COLO829 (cell line): ENCODE measurements around the gene SYT1.
"Not testable (repeated sequence)": the region's sequence is repeated elsewhere in the genome, so short reads cannot be mapped to it uniquely, and the experiment has no call there.

Experiments used
- DNase-seq: peaks from one replicate; pipeline ENCODE4 v3.0.0; 2012; ENCODE audit warnings: low spot score

SYT1 gene

GRCh38 chr12:78966926-78967325 is 102.4 kb downstream of the SYT1 start:
- DNase-seq, result no peak

DNA sequence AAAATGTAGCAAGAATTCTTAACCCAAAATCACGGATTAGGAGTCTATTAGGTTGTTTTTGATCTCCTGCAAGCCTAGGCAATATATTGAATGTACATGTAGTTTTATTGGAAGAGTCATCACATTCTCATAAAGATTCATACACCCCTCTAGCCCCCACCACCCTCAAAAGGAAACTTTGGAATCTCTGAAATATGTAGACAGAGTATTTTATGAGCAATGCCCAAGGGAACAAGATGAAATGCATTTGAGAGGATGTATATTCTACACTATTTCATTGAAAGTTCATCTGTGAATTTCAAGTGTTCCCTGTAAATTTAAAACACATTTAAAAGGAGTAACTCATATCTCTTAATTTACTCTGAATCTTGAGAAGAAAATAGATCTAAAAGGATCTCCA is 103.7 kb downstream of the SYT1 start:
- DNase-seq, result no peak

DNA sequence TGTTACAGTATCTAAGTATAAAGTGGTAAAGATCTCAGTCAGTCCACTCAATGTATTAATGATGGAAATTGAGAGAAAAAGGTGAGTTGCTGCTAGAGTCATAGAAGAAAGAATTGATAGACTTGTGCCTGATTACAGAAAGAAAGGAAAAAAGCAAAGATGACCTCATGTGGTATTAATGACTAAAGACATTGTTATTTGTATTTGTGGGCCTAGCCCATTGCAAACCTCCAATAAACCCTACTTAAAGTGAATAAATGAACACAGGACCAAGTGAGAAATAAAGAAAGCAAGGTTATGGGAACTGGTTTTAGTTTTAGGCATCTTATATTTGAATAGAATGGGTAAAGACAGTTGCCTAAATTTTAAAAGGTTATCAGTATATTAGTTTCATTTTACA is 105.5 kb downstream of the SYT1 start:
- DNase-seq, result no peak

- DNase-seq, result no peak
Observed at GRCh38 chr12:78977304-78977867, 112.8 kb downstream of the SYT1 start.

DNA sequence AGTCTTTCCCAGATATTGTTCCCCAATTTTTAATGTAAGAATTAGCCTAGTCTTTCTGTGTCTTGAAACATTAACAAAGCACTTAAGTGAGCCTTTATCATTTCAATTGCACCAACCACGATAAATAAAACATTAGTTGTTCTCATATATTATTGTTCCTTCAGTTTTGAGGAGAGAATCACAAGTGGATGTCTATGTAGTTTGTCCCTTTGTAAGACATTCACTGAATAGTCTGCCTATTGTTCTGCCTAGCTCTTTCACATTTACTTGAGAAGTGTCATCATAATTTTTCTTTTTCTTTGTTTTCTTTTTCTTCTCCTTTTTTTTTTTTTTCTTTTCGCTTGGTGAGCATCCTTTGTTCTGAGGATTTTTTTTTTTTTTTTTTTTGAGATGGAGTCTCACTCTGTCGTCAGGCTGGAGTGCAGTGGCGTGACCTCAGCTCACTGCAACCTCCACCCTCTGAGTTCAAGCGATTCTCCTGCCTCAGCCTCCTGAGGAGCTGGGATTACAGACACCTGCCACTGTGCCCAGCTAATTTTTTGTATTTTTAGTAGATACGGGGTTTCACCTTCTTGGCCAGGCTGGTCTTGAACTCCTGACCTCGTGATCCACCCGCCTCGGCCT is 129.7 kb downstream of the SYT1 start:
- DNase-seq, result no peak

GRCh38 chr12:79000501-79000900 is 135.9 kb downstream of the SYT1 start:
- no peak for DNase-seq

- DNase-seq, result no peak
Observed at GRCh38 chr12:79001404-79001803, 136.8 kb downstream of the SYT1 start.

DNA sequence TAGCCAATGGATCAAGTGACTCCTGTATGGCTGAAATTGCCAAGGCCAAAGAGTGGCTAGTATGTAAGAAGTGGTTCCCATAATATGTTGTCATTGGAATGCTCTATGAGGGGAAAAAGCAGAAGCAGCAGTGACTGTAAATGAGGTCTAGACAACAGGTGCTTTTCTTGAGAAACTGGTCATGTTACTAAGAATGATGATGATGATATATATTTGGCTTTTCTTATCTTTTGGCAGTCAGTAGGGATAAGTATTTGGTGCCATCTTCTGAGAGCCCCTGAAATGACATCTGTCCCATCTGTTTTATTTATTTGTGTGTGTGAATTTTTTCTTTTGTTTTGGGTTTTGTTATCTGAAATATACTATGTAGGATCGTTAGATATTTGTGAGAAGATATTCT is 141.7 kb downstream of the SYT1 start:
- DNase-seq, result peak; percentile 10

GRCh38 chr12:79008591-79008990 is 144.0 kb downstream of the SYT1 start:
- no peak for DNase-seq

GRCh38 chr12:79012636-79013035 is 148.1 kb downstream of the SYT1 start:
- no peak for DNase-seq

GRCh38 chr12:79016181-79016580 is 151.6 kb downstream of the SYT1 start:
- DNase-seq, result no peak

GRCh38 chr12:79019672-79020071 is 155.1 kb downstream of the SYT1 start:
- DNase-seq, result no peak

DNA sequence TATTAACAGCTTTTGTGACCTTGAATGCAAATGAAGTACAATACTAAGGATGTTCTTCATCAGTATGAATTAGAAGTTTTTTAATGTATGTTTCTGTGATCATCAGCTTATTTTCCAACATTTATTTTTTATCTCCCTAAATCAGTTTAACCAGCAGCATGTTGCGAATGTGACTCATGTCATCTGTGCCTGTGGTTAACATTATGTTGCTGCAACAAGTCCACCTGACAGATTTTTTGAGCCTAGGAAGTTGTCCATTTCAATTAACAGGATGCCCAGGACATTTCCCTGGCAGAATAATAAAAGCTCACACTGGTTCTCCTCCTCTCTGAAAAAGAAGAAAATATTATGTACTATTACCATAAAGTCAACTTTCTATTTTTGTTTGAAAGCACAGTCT is 155.5 kb downstream of the SYT1 start:
- DNase-seq, result no peak

DNA sequence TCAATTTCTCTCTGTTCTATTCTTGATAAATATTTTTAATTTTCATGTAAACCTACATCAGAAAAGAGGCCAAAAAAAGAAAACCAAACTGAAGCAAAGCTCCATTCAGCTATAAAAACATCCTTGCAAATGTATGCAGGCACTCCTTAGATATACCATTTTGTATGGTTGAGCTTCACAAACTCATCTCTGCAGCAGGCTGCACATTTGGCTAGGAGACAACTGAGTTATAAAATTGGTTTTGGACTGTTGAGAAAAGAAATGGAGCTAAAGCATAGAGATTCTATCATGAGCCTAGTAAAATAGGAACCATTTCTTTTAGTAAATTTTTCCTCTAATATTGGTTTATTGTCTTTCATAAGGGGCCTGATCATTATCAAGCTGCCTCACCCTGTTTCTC is 156.4 kb downstream of the SYT1 start:
- DNase-seq, result no peak

DNA sequence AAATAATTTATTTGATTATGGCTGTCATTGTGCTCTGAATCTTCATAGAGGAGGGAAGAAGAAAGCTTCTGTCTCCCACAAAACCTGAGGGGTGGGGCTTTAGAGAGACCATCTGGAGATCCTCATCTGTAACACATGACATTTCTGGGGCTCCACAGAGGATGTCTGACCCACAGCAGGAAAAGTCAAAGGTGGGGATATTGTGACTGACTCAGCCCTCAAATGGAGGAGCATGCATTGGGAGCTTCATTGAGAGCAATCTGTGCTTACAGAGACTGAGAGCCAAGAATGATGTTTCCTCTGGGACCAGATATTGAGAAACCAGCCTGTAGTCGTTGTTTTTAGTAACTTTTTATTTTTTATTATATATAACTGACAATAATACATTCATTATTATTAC is 158.7 kb downstream of the SYT1 start:
- DNase-seq, result no peak

GRCh38 chr12:79023784-79024183 is 159.2 kb downstream of the SYT1 start:
- DNase-seq, result no peak

DNA sequence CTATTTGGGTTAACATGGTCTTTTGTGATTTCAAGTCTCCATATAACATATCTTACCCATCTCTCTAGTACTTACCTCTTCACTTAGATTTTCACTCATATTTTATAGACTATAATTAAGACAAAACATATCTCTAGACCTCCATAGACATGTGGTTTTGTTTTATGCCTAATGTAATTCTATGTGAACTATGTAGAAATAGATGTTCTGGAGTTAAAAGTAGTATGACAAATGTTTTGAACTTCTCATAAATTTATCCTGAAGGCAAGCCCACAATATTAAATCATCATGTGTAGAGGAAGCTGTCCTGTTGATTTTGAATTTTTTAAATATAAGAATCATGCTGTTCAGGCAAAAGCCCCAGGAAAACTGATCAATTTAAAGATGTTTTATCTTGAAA is 169.2 kb downstream of the SYT1 start:
- DNase-seq, result no peak

DNA sequence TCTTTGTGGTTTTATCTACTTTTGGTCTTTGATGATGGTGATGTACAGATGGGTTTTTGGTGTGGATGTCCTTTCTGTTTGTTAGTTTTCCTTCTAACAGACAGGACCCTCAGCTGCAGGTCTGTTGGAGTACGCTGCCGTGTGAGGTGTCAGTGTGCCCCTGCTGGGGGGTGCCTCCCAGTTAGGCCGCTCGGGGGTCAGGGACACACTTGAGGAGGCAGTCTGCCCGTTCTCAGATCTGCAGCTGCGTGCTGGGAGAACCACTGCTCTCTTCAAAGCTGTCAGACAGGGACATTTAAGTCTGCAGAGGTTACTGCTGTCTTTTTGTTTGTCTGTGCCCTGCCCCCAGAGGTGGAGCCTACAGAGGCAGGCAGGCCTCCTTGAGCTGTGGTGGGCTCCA is 180.2 kb downstream of the SYT1 start:
- not testable (repeated sequence) for DNase-seq

- DNase-seq, result peak; percentile 27
Observed at GRCh38 chr12:79045149-79045703, 180.7 kb downstream of the SYT1 start.

DNA sequence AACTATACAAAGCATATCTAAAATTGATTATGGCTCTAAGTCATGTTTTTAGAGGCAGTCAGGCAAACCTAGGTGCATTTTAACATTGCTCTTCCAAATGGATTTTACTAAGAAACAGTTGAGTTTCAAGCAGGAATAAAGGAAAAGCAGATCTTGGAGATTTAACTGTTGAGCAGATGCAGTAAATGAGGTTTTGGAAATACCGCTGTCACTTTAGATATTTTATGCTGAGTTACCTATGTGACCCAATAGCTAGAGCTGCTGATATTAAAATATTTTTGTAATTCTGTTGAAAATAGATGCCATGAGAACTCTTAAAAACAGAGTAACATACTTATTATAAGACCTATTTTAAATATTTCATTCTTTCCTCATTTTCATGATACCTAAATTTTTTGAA is 181.4 kb downstream of the SYT1 start:
- DNase-seq, result no peak

- no peak for DNase-seq
Observed at GRCh38 chr12:79048962-79049361, 184.4 kb downstream of the SYT1 start.

DNA sequence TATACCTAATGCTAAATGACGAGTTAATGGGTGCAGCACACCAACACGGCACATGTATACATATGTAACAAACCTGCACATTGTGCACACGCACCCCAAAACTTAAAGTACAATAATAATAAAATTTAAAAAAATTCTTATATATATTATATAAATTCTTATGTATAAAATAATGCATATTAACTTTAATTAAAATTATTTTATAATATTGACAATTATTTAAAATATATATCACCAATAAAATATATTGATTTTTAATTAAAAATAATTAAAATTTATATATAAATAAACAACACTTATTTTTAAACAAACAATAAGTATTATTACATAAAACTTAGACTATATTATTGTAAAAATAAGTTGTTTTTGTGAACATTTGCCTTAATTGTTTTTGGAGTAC is 188.8 kb downstream of the SYT1 start:
- no peak for DNase-seq

DNA sequence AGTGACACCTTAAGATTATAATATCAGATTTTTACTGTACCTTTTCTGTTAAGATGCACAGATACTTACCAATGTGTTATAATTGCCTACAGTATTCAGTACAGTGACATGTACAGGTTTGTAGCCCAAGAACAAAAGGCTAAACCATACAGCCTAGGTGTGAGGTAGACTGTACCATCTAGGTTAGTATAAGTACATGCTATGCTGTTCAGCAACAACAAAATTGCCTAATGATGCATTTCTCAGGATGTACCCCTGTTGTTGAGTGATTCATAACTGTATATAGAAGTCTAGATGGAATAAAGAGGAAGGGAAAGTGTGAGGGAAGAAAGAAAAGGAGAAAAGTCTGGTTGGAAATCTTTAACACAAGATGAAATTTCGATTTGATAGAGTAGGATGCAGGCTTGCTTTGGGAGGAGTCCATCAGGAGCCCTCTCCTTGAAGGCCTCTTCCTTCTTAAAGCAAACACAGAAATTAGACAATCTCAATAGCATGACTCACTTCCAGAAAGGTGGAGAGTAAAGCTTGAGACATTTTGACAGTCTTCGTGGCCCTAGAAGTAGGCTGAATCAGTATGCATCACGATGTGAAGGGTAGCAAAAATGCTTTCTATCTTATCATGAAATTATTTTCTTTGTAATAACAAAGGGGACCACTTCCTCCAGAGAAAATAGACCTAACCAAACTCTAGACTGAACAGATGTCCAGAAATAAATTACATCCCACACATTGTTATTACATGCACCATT is 191.5 kb downstream of the SYT1 start:
- DNase-seq, result no peak
